ENCODE data around the gene AGBL4. TPM values are rescaled to one million over a fixed set of nuclear protein-coding genes. Genes with fewer than 3 reads are reported as not detected.

Gene AGBL4
- total RNA-seq, 1 donor from 2014 or later = not detected

DNA sequence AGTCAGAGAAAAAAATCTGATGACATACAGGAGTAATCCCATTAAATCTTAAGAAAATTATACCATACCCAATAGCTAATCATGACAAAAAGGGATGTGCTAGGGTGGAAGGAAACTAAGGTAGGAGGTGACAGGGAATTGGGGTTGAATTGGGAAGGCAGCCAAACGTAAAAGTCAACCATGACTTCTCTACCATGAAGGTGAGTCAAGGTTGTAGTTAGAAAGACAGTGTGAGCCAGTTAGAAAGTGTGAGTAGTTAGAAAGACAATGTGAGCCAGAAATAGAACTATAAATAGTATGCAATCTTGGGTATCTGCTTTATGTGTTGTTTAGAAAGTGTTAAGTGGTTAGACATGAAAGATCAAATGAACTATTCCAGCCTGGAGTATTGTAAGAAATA is 556.8 kb downstream of the AGBL4 start:
- intact Hi-C loops (cut with DNase I) = no loop called here
- TF ChIP-seq, protein P1, sequence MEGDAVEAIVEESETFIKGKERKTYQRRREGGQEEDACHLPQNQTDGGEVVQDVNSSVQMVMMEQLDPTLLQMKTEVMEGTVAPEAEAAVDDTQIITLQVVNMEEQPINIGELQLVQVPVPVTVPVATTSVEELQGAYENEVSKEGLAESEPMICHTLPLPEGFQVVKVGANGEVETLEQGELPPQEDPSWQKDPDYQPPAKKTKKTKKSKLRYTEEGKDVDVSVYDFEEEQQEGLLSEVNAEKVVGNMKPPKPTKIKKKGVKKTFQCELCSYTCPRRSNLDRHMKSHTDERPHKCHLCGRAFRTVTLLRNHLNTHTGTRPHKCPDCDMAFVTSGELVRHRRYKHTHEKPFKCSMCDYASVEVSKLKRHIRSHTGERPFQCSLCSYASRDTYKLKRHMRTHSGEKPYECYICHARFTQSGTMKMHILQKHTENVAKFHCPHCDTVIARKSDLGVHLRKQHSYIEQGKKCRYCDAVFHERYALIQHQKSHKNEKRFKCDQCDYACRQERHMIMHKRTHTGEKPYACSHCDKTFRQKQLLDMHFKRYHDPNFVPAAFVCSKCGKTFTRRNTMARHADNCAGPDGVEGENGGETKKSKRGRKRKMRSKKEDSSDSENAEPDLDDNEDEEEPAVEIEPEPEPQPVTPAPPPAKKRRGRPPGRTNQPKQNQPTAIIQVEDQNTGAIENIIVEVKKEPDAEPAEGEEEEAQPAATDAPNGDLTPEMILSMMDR (IDR thresholded peaks at IDR 0.05) = no peak
- no peak overlapping the region for H3K4me3 ChIP-seq
- no peak overlapping the region for H3K27ac ChIP-seq
- H3K36me3 ChIP-seq = no peaks in the 10 kb centered on the region
- H3K4me1 ChIP-seq = no peaks in the 10 kb centered on the region
- H3K27me3 ChIP-seq = no peaks in the 10 kb centered on the region
- H3K9me3 ChIP-seq = no peaks in the 10 kb centered on the region
- DNase-seq (ENCODE audit: low spot score in 2 of 2) = no peak

DNA sequence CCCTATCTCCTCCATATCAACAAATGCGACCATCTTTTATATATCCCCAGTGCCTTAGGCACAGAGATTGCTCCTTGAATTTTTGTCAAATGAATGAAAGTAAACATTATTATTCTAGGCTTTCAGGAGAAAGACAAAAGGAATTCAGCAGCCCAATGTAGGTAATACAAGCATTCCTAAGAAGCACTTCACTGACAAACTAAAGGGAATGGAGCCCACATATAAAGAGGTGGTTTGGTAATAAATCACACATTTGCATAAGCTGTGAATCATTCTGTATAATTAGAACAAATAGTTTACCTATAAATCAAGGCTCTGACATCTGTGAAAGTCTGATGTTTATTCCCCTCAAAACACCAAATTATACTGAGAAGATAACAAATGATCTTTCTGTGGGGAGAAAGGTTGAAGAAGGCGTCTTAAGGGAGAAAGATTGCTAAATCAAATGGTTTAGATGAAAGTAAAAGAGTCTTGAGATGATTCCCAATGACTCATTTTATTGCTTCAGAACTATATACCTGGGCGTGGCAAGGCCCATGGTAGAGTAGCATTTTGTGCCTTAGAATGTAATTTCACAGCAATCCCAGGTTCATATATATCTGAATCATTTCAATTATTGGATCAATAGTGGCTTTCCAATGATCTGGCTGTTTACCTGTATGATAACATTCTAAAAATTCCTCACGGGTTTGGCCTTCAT is 558.1 kb downstream of the AGBL4 start:
- Histone ChIP-seq H3K9me3 (no peaks in the 10 kb centered on the region), H3K27me3 (no peaks in the 10 kb centered on the region), H3K36me3 (no peaks in the 10 kb centered on the region), H3K4me1 (no peaks in the 10 kb centered on the region), H3K27ac (no peak overlapping the region), H3K4me3 (no peak overlapping the region)
- DNase-seq (ENCODE audit: low spot score in 2 of 2) = no peak
- intact Hi-C loops (cut with DNase I) = no loop called here
- TF ChIP-seq, protein P1 (IDR thresholded peaks at IDR 0.05) = no peak

DNA sequence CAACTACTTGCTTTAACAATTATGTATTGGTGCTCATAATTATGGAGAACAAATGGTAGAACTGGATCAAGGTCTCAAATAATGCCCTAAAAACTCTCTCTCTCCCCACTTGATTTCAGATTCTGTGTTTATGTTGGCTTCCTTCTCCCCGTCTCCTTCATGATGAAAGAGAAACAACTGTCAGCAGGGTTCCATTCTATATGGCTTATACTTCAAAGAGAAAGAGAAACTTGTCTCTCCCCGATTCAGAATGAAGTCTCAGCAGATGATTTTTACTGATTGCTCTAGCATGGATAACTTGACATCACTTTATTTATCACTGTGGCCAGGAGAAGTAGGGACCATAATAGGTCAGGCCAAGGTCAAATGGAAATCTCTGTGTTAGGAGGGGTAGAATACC is 575.6 kb downstream of the AGBL4 start:
- TF ChIP-seq, protein P1 (IDR thresholded peaks at IDR 0.05) = no peak
- Histone ChIP-seq H3K36me3 (no peaks in the 10 kb centered on the region), H3K9me3 (no peaks in the 10 kb centered on the region), H3K27ac (no peak overlapping the region), H3K27me3 (no peaks in the 10 kb centered on the region), H3K4me1 (no peaks in the 10 kb centered on the region), H3K4me3 (no peak overlapping the region)
- intact Hi-C loops (cut with DNase I) = no loop called here
- DNase-seq (ENCODE audit: low spot score in 2 of 2) = no peak

DNA sequence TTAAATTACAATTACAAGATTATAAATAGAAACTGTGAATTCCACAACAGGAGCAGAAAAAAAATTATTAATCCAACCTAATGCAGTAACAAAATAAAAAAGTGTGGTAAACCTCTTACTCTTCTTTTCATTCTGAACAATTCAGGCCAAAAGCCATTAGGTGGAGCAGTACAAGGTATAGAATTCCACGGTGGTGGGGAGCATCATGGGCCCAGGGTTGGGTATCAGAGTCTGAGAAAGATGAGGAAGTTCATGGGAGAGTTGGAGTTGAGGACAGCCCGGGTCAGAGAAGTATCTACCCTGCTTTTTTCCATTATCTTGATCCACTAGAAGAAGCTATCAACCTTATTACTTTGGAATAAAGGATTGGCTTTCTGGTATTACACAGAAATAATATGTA is 586.9 kb downstream of the AGBL4 start:
- Histone ChIP-seq H3K36me3 (no peaks in the 10 kb centered on the region), H3K27me3 (no peaks in the 10 kb centered on the region), H3K9me3 (peaks cover 0 to 5% of the 10 kb centered on the region in 2 donors), H3K27ac (no peak overlapping the region), H3K4me1 (no peaks in the 10 kb centered on the region), H3K4me3 (no peak overlapping the region)
- no peak for DNase-seq (ENCODE audit: low spot score in 2 of 2)
- intact Hi-C loops (cut with DNase I) = no loop called here
- TF ChIP-seq, protein P1 (IDR thresholded peaks at IDR 0.05) = no peak

DNA sequence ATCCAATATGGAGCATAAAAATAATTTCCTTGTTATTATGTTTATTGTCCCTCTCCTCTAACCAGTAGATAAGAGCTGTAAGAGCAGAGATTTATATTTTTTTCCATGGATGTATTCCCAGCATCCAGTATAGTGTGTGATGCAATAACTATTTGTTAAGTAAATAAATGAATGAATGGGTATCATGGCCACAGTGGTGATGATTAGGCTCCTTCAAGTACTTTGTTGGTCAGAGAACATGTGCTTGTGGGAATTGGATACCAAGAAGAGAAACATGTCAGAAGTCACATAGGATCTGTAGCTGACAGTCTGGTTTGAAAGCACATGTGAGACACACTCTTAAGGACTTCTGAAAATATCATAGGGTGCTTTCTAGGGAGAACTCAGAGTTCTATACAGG is 588.5 kb downstream of the AGBL4 start:
- no peak for DNase-seq (ENCODE audit: low spot score in 2 of 2)

More for the DNA sequence above, 588.5 kb downstream of the AGBL4 start:
- no peaks in the 10 kb centered on the region for H3K9me3 ChIP-seq
- H3K36me3 ChIP-seq = no peaks in the 10 kb centered on the region
- intact Hi-C loops (cut with DNase I) = no loop called here
- H3K27me3 ChIP-seq = no peaks in the 10 kb centered on the region
- H3K4me3 ChIP-seq = no peak overlapping the region
- H3K27ac ChIP-seq = no peak overlapping the region
- H3K4me1 ChIP-seq = no peaks in the 10 kb centered on the region
- TF ChIP-seq, protein P1 (IDR thresholded peaks at IDR 0.05) = no peak
